CD4-positive, CD25-positive, alpha-beta regulatory T cell (primary cell): Measurements from ENCODE around the gene FAM83F. TPM values are rescaled to one million over a fixed set of nuclear protein-coding genes. Genes with fewer than 3 reads are reported as not detected.

ENCODE experiments used
- ATAC-seq, 2 donors: fragments of 150-1000 bp; cut with Tn5 transposase; one replicate each; pipeline ENCODE4 v1.10.0; 2021; ENCODE audit warnings: low read depth in 2 of 2, moderate number of reproducible peaks in 2 of 2, moderate library complexity in 1 of 2
- DNase-seq, 3 donors: peaks; one replicate each; pipeline versions ENCODE4 v3.0.0 to v3.0.0-alpha.2; 2012 to 2022; ENCODE audit warnings: mixed read lengths in 1 of 3
- H3K27ac ChIP-seq: one replicate; pipeline ENCODE4 v1.7.0; 2013; ENCODE audit warnings: mild to moderate bottlenecking, low read length; ENCODE audit not compliant: insufficient read depth, poor library complexity, severe bottlenecking
- H3K27me3 ChIP-seq: one replicate; pipeline ENCODE4 v1.7.0; 2013; ENCODE audit warnings: low read length; ENCODE audit not compliant: control insufficient read depth, insufficient read depth
- H3K36me3 ChIP-seq: one replicate; pipeline ENCODE4 v1.7.0; 2013; ENCODE audit warnings: mild to moderate bottlenecking, low read length, moderate library complexity; ENCODE audit not compliant: control insufficient read depth, insufficient read depth
- H3K4me1 ChIP-seq: 2 replicates; pipeline ENCODE4 v1.7.0; 2013; ENCODE audit warnings: mild to moderate bottlenecking, low read length; ENCODE audit not compliant: insufficient read depth, control insufficient read depth, poor library complexity, severe bottlenecking
- H3K4me3 ChIP-seq: one replicate; pipeline ENCODE4 v1.7.0; 2013; ENCODE audit warnings: low read depth, mild to moderate bottlenecking, low read length, moderate library complexity
- H3K9me3 ChIP-seq, 2 experiments: 1 replicate in 1 of 2; 2 replicates in 1 of 2; pipeline ENCODE4 v1.7.0; 2013; ENCODE audit warnings: low read length in 2 of 2, mild to moderate bottlenecking in 1 of 2, moderate library complexity in 1 of 2; ENCODE audit not compliant: control insufficient read depth in 2 of 2
- H3K27ac Mint-ChIP-seq, 3 donors: one replicate each; pipeline ENCODE4 v1.8.0; 2020 to 2022; ENCODE audit warnings: mild to moderate bottlenecking in 3 of 3, mixed read lengths in 3 of 3, moderate library complexity in 2 of 3
- H3K27me3 Mint-ChIP-seq: one replicate; pipeline ENCODE4 v1.8.0; 2022; ENCODE audit warnings: mild to moderate bottlenecking, mixed read lengths
- H3K36me3 Mint-ChIP-seq: one replicate; pipeline ENCODE4 v1.8.0; 2020; ENCODE audit warnings: mixed read lengths
- H3K4me1 Mint-ChIP-seq, 4 donors: one replicate each; pipeline ENCODE4 v1.8.0; 2020 to 2022; ENCODE audit warnings: mixed read lengths in 4 of 4, mild to moderate bottlenecking in 1 of 4
- H3K4me3 Mint-ChIP-seq, 4 donors: one replicate each; pipeline ENCODE4 v1.8.0; 2020 to 2022; ENCODE audit warnings: mild to moderate bottlenecking in 4 of 4, mixed read lengths in 4 of 4, moderate library complexity in 3 of 4
- H3K9me3 Mint-ChIP-seq, 7 donors: one replicate each; pipeline ENCODE4 v1.8.0; 2020 to 2022; ENCODE audit warnings: mixed read lengths in 7 of 7, mild to moderate bottlenecking in 3 of 7, moderate library complexity in 2 of 7
- polyA plus RNA-seq, 4 donors: library from polyadenylated mRNA; unstranded; fragments of 300-500 nt; fragmentation: Illumina TruSeq; gene quantifications; one replicate each; pipeline ENCODE4 v1.2.3, GENCODE V29; 2021
- total RNA-seq: library from RNA; stranded (reverse); gene quantifications from one replicate; pipeline ENCODE4 v1.2.3, GENCODE V29; 2022

The FAM83F gene
- total and polyA plus RNA-seq, 5 donors from 2014 or later, result 0.01 to 3.2 (median 0.04) TPM; not detected in 1

DNA sequence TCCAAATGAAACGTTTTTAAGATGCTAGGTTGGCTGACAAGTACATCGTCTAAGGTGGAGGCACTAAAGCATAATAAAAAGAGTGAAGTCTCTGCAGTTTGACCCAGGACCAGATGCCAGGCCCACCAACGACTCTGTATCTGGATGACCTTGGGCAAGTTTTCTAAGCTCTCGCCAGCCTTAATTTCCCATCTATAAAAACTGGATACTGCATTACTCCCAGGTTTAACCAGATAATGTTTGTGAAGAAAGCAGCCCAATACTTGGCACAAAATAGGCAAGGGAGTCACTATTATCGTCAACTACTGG is 49.0 kb downstream of the FAM83F start:
- Histone ChIP-seq H3K4me1 (peaks cover 30% of the 10 kb centered on the region), H3K27me3 (peaks cover 17% of the 10 kb centered on the region), H3K9me3 (no peaks in the 10 kb centered on the region), H3K36me3 (no peaks in the 10 kb centered on the region), H3K27ac (peak overlapping the region; percentile 97), H3K4me3 (peak overlapping the region; percentile 90)
- peaks cover 6 to 41% (median 31%) of the 10 kb centered on the region in 4 donors for H3K4me1 Mint-ChIP-seq
- H3K9me3 Mint-ChIP-seq, result no peaks in the 10 kb centered on the region
- H3K4me3 Mint-ChIP-seq, result peak overlapping the region; percentile 92 to 98 (median 96)
- DNase-seq, result no peak
- peaks cover 44% of the 10 kb centered on the region for H3K27me3 Mint-ChIP-seq
- no peaks in the 10 kb centered on the region for H3K36me3 Mint-ChIP-seq
- no peak for ATAC-seq
- H3K27ac Mint-ChIP-seq, result peak overlapping the region; percentile 99 to 100 (median 99)

DNA sequence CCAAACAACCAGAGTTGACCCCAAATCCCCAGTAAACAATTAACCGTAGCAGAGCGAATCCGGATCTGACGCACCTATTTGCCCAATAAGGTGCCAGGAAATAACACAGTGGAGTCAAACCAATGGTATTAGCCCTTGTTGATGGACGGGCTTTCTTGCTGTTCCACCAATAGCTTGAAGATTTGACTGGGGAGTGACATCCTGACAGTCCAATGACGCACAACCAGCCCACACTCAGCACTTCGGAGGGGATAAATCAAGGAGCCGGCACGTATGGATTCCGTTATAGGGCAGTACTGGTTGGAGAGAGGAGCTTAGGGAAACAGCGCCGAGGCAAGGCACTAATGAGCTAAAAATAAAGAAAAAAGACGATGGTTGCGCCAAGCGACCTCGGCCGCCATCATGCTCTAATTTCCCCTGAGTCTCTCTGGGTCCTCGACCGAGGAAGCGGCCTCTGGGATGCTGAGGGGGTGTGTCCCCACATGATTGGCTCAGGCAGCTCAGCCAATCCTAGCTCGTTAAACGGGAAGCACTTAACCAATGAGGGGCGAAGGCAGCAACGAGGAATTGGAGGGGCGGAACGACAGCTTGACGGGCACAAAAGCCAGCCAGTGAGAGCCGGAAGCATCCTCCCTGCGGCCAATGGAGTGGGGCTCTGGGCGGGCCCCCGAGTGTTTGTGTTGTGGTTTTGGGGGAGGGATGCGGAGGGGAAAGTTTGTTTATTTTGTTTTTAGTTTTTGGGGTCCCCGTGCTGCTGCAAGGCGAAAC is 49.5 kb downstream of the FAM83F start:
- Mint-ChIP-seq H3K27me3 (peaks cover 39% of the 10 kb centered on the region), H3K4me3 (peak overlapping the region; percentile 92 to 98 (median 96)), H3K36me3 (no peaks in the 10 kb centered on the region), H3K27ac (peak overlapping the region; percentile 99 to 100 (median 99)), H3K4me1 (peaks cover 9 to 45% (median 36%) of the 10 kb centered on the region in 4 donors), H3K9me3 (no peaks in the 10 kb centered on the region)
- peak; percentile 96 to 100 (median 99) for DNase-seq
- Histone ChIP-seq H3K9me3 (no peaks in the 10 kb centered on the region), H3K4me1 (peaks cover 34% of the 10 kb centered on the region), H3K4me3 (peak overlapping the region; percentile 90), H3K27me3 (peaks cover 17% of the 10 kb centered on the region), H3K36me3 (no peaks in the 10 kb centered on the region), H3K27ac (peak overlapping the region; percentile 97)
- peak; percentile 85 to 90 for ATAC-seq

- H3K27me3 ChIP-seq, result peaks cover 11% of the 10 kb centered on the region
- H3K36me3 Mint-ChIP-seq, result peaks cover 2% of the 10 kb centered on the region
- ATAC-seq, result peak; percentile 4 to 10
Observed at GRCh38 chr22:40044870-40045834, 50.4 kb downstream of the FAM83F start.

DNA sequence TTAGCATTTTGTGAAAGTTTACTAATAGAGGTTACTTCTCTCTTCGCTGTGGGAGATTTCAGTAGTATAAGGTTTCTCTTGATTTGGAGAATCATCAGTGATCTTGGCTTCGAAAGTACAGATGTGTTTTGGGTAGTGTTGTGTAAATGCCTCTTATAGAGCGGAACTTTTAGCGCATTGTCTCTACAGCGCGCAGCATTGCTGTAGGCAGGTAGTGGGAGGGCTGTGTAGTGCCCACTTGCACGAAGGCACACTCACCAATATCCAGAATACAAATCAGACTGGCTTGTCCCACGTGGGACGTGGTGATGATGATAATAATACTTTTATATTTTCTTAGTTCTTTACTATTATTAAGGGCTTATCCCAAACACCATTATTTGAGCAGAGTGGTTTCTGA is 51.4 kb downstream of the FAM83F start:
- no peaks in the 10 kb centered on the region for H3K9me3 Mint-ChIP-seq
- DNase-seq, result peak in 1 of 3 donors; percentile 42

More at GRCh38 chr22:40044870-40045834, 50.4 kb downstream of the FAM83F start:
- Histone ChIP-seq H3K4me1 (peaks cover 41% of the 10 kb centered on the region), H3K9me3 (no peaks in the 10 kb centered on the region), H3K4me3 (peak overlapping the region; percentile 90), H3K27ac (peak overlapping the region; percentile 97), H3K36me3 (no peaks in the 10 kb centered on the region)
- peak overlapping the region; percentile 92 to 98 (median 97) for H3K4me3 Mint-ChIP-seq
- no peaks in the 10 kb centered on the region for H3K9me3 Mint-ChIP-seq
- H3K4me1 Mint-ChIP-seq, result peaks cover 13 to 53% (median 39%) of the 10 kb centered on the region in 4 donors
- peaks cover 30% of the 10 kb centered on the region for H3K27me3 Mint-ChIP-seq
- peak overlapping the region; percentile 99 to 100 (median 99) for H3K27ac Mint-ChIP-seq
- peak; percentile 74 to 83 (median 75) for DNase-seq

DNA sequence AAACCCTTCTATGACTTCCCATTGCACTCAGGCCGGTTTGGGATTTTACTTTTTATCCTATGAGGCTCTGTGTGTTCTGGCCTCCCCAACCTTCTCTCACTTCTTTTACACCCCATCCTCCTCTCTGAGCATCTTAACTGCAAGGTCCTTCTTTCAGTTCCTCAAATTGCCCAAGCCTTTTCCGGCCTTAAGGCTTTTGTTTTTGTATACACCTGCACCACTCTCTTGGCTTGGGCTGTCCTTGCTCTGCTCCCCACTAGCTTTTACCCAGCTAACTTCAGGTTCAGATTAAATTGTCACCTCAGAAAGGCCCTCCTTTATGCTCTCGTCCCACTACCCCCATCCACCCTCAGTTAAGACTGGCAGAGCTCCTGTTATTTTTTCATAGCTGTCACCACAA is 55.5 kb downstream of the FAM83F start:
- Histone ChIP-seq H3K27ac (no peak overlapping the region), H3K9me3 (no peaks in the 10 kb centered on the region)
- no peaks in the 10 kb centered on the region for H3K9me3 Mint-ChIP-seq

More for the DNA sequence above, 51.4 kb downstream of the FAM83F start:
- Mint-ChIP-seq H3K27ac (peak overlapping the region; percentile 42 to 93 (median 68)), H3K27me3 (peaks cover 23% of the 10 kb centered on the region), H3K36me3 (peaks cover 7% of the 10 kb centered on the region), H3K4me3 (peak overlapping the region; percentile 82 to 97 (median 84)), H3K4me1 (peaks cover 17 to 63% (median 45%) of the 10 kb centered on the region in 4 donors)
- Histone ChIP-seq H3K27ac (peak overlapping the region; percentile 79), H3K4me1 (peaks cover 49% of the 10 kb centered on the region), H3K27me3 (peaks cover 4% of the 10 kb centered on the region), H3K36me3 (no peaks in the 10 kb centered on the region), H3K4me3 (peak overlapping the region; percentile 84), H3K9me3 (no peaks in the 10 kb centered on the region)
- no peak for ATAC-seq

DNA sequence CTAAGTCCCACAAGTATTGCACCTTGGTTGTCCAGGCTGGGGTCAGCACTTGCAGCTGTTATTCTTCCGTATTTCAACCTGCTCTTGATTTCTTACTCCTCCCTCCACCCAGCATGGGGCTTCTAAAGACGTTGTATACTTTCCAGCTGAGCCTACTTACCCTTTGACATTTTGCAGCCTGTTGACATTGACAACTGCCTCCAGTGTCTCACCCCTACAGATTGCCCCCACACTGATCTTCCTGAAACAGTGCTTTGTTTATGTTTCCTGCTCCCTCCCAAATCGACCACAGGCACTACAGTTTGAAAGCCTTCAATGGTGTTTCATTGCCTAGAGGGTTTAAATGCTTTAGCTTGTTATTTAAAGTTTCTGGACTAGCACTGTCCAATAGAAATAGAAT is 56.6 kb downstream of the FAM83F start:
- peak overlapping the region; percentile 37 for H3K4me3 ChIP-seq
- H3K27ac Mint-ChIP-seq, result peak overlapping the region; percentile 42 to 95 (median 64)
- no peak for ATAC-seq
- no peaks in the 10 kb centered on the region for H3K27me3 Mint-ChIP-seq
- H3K4me1 ChIP-seq, result peaks cover 74% of the 10 kb centered on the region
- peaks cover 5% of the 10 kb centered on the region for H3K36me3 ChIP-seq
- no peaks in the 10 kb centered on the region for H3K9me3 Mint-ChIP-seq
- H3K4me1 Mint-ChIP-seq, result peaks cover 31 to 91% (median 69%) of the 10 kb centered on the region in 4 donors
- H3K4me3 Mint-ChIP-seq, result peak overlapping the region; percentile 37 to 76 (median 74)
- H3K27me3 ChIP-seq, result no peaks in the 10 kb centered on the region
- peak overlapping the region; percentile 16 for H3K27ac ChIP-seq
- DNase-seq, result no peak
- H3K9me3 ChIP-seq, result no peaks in the 10 kb centered on the region
- H3K36me3 Mint-ChIP-seq, result peaks cover 12% of the 10 kb centered on the region

More for the DNA sequence above, 55.5 kb downstream of the FAM83F start:
- Histone ChIP-seq H3K4me1 (peaks cover 74% of the 10 kb centered on the region), H3K27me3 (no peaks in the 10 kb centered on the region), H3K36me3 (peaks cover 5% of the 10 kb centered on the region), H3K4me3 (no peak overlapping the region)
- no peak for ATAC-seq
- Mint-ChIP-seq H3K4me1 (peaks cover 27 to 85% (median 65%) of the 10 kb centered on the region in 4 donors), H3K36me3 (peaks cover 12% of the 10 kb centered on the region), H3K4me3 (peak overlapping the region; percentile 13 to 92 (median 38)), H3K27ac (peak overlapping the region; percentile 47 to 79 (median 64)), H3K27me3 (no peaks in the 10 kb centered on the region)
- DNase-seq, result peak in 1 of 3 donors; percentile 16

- no peaks in the 10 kb centered on the region for H3K9me3 Mint-ChIP-seq
- Histone ChIP-seq H3K4me3 (peak overlapping the region; percentile 35), H3K9me3 (no peaks in the 10 kb centered on the region), H3K4me1 (peaks cover 78% of the 10 kb centered on the region), H3K27ac (no peak overlapping the region), H3K36me3 (peaks cover 5% of the 10 kb centered on the region), H3K27me3 (no peaks in the 10 kb centered on the region)
- H3K36me3 Mint-ChIP-seq, result peaks cover 12% of the 10 kb centered on the region
- peak overlapping the region; percentile 15 to 63 (median 26) for H3K27ac Mint-ChIP-seq
- ATAC-seq, result no peak
- H3K4me3 Mint-ChIP-seq, result peak overlapping the region in 3 of 4 donors; percentile 13 to 70 (median 32)
- DNase-seq, result no peak
- no peaks in the 10 kb centered on the region for H3K27me3 Mint-ChIP-seq
- peaks cover 40 to 93% (median 70%) of the 10 kb centered on the region in 4 donors for H3K4me1 Mint-ChIP-seq
Observed at GRCh38 chr22:40053460-40053859, 58.7 kb downstream of the FAM83F start.
